GM12891 (cell line): ENCODE results near the gene C5orf46.
"Not testable (repeated sequence)": the region's sequence is repeated elsewhere in the genome, so short reads cannot be mapped to it uniquely, and the experiment has no call there.

Source experiments
- DNase-seq: peaks from one replicate; pipeline ENCODE4 v3.0.0; 2011; ENCODE audit warnings: low spot score; ENCODE audit not compliant: insufficient read length
- FAIRE-seq: peaks from 2 replicates; lab custom pipeline; 2011; peaks lifted over from hg19 to GRCh38; lab: Jason Lieb, UNC
- PAX5 ChIP-seq: IDR thresholded peaks from 2 replicates; pipeline ENCODE4 v1.6.1; 2011; ENCODE audit warnings: low read length, moderate library complexity, mild to moderate bottlenecking; ENCODE audit not compliant: insufficient read depth, severe bottlenecking
- POLR2A ChIP-seq: IDR thresholded peaks from 2 replicates; pipeline ENCODE4 v1.6.1; 2011; ENCODE audit warnings: low read depth, low read length, control low read depth
- POLR2AphosphoS5 ChIP-seq: IDR thresholded peaks from 2 replicates; pipeline ENCODE4 v1.6.1; 2011; ENCODE audit warnings: low read depth, low read length, control low read depth
- POU2F2 ChIP-seq: IDR thresholded peaks from 2 replicates; pipeline ENCODE4 v1.6.1; 2011; ENCODE audit warnings: low read depth, mild to moderate bottlenecking, control low read depth, low read length, moderate library complexity
- SPI1 ChIP-seq: IDR thresholded peaks from 2 replicates; pipeline ENCODE4 v1.6.1; 2011; ENCODE audit warnings: low read depth, low read length, control low read depth
- TAF1 ChIP-seq: IDR thresholded peaks from 2 replicates; pipeline ENCODE4 v1.6.1; 2011; ENCODE audit warnings: low read depth, low read length, control low read depth

Gene C5orf46

GRCh38 chr5:147878066-147878759, 28.1 kb downstream of the C5orf46 start, which contains the start of gene SCGB3A2:
Gene SCGB3A2, plus strand, starts transcription at chr5:147878711. Its CDS starts 93 bp downstream, at chr5:147878804.
- TF ChIP-seq SPI1: no peak
- no peak for TF ChIP-seq POLR2AphosphoS5
- TF ChIP-seq PAX5: no peak
- TF ChIP-seq POLR2A: no peak
- TF ChIP-seq POU2F2: no peak
- DNase-seq: no peak
- no peak for FAIRE-seq

- no peak for TF ChIP-seq PAX5
- no peak for TF ChIP-seq SPI1
- TF ChIP-seq POLR2A: no peak
- no peak for TF ChIP-seq TAF1
- no peak for TF ChIP-seq POLR2AphosphoS5
- DNase-seq (no peak), FAIRE-seq (no peak)
These were observed 29.7 kb downstream of the C5orf46 start for GRCh38 chr5:147876626-147877025.

- no peak for TF ChIP-seq PAX5
- no peak for TF ChIP-seq POLR2A
- no peak for FAIRE-seq
- DNase-seq: no peak
These were observed 30.2 kb downstream of the C5orf46 start for GRCh38 chr5:147876141-147876540.

DNA sequence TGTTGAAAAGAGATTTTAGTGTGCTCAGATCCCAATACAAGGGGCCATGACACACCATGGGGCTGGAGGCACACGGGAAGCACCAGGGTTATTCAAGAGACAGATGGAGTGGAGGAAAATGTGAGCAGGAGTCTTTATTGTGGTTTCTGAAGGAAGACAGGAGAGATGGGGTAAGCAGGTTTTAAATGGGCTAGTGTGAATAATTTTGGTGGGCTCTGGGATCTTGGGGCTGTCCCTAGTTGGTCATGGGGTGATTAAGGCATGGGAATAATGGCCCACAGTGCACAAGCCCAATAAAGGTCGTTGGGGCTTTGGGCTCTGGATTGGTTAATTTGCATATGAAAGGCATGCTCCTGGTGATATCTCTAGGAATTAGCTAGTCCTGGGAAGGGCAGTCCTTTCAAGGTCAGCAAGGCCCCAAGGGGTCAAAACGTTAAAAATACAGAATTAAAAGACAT, 31.4 kb downstream of the C5orf46 start:
- no peak for TF ChIP-seq POU2F2
- TF ChIP-seq POLR2A: no peak
- TF ChIP-seq SPI1: no peak
- TF ChIP-seq POLR2AphosphoS5: no peak
- DNase-seq (no peak), FAIRE-seq (no peak)

DNA sequence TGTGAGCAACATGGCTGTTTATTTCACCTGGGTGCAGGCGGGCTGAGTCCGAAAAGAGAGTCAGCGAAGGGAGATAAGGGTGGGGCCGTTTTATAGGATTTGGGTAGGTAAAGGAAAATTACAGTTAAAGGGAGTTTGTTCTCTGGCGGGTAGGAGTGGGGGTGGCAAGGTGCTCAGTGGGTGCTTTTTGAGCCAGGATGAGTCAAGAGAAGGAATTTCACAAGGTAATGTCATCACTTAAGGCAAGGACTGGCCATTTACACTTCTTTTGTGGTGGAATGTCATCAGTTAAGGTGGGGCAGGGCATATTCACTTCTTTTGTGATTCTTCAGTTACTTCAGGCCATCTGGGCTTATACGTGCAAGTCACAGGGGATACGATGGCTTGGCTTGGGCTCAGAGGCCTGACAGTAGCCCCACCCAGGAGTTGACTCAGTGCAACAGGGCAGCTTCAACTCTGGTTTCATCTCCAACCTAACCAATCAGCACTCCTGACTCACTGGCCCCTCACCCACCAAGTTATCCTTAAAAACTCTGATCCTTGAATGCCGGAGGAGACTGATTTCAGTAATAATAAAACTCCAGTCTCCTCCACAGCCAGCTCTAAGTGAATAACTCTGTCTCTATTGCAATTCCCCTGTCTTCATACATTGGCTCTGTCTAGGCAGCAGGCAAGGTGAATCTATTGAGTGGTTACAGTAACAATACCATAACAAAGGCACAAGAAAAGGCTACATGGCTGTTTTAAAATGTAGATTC, 32.0 kb downstream of the C5orf46 start:
- DNase-seq, FAIRE-seq: not testable (repeated sequence)

DNA sequence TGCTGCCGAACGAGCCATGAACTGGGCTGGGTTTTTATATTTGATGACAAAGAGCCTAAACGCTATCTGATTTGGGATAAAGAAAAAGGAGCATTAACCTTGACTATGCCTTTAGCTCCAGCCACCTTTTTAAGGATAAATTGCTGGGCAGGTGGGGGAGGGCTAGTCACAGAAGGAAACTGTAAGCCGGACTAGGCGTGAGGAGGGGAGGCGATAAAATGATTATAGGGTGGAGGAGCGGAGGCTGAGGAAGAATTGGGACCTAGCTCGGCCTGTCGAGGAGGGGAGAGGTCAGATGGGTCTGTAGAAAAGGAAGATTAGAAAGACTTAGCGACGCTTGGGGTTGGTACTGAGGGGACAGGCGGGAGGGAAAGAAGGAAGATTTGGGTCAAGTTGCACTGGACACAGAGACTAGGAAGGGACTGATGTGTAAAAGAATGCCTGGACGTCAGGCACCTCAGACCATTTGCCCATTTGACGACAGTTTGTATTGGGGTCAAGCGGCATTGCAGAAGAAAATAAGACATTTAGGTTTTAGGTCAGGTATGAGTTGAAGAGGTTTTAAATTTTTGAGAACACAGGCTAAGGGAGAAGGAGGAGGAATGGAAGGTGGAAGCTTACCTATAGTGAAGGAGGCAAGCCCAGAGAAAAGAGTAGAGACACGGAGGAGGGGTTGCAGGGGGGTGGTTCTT, 33.4 kb downstream of the C5orf46 start:
- not testable (repeated sequence) for DNase-seq, FAIRE-seq

DNA sequence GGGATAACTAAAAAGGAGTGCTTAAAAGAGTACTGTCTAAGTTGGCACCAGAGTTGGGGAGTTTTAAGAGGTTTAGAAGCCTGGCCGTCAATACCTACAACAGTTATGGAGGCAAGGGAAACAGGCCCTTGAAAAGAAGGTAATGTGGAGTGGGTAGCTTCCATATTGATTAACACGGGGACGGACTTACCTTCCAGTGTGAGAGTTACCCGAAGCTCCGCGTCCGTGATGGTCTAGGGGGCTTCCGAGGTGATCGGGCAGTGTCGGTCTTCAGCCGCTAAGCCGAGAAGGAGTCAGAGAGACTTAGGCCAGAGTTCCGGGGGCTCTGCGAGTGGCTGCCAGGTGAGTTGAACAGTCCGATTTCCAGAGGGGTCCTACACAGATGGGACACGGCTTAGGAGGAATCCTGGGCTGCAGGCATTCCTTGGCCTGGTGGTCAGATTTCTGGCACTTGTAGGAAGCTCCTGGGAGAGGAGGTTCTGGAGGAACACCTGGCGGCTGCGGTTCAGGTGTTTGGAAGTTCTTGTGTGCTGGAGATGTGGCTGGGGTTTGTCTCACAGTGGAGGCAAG, 34.3 kb downstream of the C5orf46 start:
- FAIRE-seq, DNase-seq: not testable (repeated sequence)

- not testable (repeated sequence) for DNase-seq, FAIRE-seq
These were observed 36.4 kb downstream of the C5orf46 start for GRCh38 chr5:147869892-147870291.

DNA sequence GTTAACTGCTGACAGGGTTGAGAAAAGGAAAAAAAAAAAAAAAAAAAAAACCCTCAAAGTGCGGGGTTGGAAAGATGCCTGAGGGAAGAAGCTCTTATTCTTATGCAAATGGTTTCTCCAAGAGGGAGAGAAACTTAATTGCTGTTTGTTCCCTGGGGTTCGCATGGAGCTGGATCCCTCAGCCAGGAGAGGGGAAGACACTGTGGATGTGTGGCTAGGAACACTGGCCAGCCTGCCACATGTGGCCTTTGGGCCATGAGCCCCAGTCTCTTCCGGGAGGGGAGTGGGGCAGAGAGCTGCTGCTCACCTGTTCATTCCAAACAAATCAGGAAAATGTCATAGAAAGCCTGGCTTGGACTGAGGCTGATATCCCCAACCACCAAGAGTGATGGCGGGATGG, 37.2 kb downstream of the C5orf46 start:
- no peak for FAIRE-seq
- no peak for TF ChIP-seq PAX5
- no peak for TF ChIP-seq POU2F2
- TF ChIP-seq TAF1: no peak
- no peak for TF ChIP-seq POLR2AphosphoS5
- no peak for TF ChIP-seq POLR2A
- TF ChIP-seq SPI1: no peak
- no peak for DNase-seq

DNA sequence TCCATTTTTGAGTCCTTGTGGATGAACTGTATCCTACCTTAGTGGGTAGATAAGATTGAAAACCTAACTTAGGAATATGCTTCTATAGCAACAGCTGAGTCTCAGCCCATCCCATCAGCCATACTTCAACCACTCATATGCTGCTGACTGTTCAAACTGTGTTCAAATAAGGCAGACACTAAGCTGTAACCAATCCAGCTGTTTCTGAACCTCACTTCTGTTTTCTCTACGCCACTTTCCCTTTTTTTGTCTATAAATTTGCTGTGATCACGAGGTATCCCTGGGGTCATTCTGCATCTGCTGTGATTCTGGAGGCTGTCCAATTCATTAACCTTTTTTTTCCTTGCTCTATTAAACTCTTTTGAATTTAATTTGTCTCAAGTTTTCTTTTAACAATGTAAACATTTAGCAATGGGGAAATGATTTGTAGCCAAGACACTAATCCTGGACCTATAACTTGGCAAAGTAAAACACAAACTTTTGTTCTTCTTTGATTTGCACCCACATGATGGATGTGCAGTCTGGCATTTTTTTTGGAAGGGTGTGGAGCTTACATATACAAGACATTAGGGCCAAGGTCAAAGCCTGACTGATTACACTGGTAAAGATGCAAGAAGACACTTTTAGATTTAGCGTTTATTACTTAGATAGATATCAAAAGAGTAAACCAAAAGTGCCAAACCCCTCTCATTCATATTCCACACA, 42.7 kb downstream of the C5orf46 start:
- DNase-seq: no peak
- no peak for FAIRE-seq

More for the DNA sequence above, 42.7 kb downstream of the C5orf46 start:
- TF ChIP-seq POLR2A (no peak), PAX5 (no peak), TAF1 (no peak), POLR2AphosphoS5 (no peak), SPI1 (no peak), POU2F2 (no peak)
